Dermis microvascular lymphatic vessel endothelial cell (primary cell): ENCODE results near the gene CD40. TPM values are rescaled to one million over a fixed set of nuclear protein-coding genes. Genes with fewer than 3 reads are reported as not detected.

ENCODE experiments used
- DNase-seq, 2 donors: peaks; one replicate each; pipeline versions ENCODE4 v3.0.0 to v3.0.0-alpha.2; 2010; ENCODE audit warnings: low read depth in 2 of 2
- total RNA-seq: library from RNA; depleted of rRNA; stranded (reverse); fragments of >200 nt; gene quantifications from 2 replicates; pipeline ENCODE4 v1.2.1, GENCODE V29; 2014

The CD40 gene
- total RNA-seq, 1 donor from 2014 or later = 10.9 TPM

DNA sequence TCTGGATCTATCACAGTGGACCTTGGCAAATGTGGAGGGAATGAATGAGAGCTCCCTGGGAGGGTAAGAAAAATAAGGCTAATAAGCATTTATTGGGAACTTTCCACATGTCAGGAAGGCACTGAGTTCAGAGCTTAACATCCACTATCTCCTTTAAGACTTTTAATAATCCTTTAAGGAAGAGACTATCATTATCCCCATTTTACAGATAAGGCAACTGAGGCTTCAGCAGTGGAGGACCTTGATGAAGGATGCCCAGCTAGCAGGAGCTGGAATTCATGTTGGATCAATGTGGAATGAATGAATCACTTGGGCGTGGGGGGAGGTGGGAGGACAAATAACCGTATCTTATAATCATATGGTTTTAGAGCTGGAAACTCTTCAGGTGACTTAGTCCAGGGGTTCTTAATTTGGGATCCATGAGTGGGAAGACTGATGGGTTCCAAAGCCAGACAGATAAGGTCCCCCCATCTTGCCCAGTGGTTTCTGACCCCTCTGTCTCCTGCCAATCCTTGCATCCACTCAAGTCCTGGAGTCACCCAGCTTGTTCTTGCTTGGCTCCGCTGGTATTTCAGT is 54.9 kb downstream of the CD40 start:
- DNase-seq = no peak

DNA sequence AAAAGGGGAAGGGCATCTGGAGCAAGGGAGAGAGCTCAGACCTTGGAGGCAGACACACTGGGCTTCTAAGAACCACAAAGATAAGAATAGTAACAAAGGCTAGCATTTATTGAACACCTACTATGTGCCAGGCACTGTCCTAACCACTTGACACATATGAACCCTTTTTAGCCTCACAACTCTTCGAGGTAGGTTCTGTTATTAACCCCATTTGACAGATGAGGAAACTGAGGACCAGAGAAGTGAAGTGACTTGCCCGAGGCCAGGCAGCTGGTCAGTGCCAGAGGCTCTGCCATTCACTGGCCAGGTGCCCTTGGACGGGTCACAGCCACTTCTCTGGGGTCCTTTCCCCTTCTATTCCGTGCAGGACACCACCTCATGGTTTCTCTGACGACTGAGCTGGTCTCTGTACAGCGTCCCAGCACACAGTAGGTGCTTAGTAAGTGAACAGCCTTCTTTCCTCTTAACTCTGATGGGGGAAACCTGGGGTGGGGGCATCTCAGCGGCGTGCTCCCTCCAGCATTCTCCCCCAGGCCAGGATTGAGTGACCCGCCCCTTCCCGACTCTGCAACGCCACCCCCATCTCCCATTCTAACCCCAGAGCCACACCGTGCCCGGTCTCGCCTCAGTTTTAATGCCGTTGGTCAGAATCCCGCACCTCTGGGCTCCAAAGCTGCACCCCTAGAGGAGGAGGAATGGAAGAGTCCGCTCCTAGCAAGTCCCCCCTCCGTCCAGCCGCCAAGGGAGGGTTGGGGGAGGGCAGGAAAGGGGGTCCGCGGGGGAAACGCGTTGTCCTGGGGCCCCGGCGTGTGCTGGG is 55.7 kb downstream of the CD40 start:
- no peak for DNase-seq

DNA sequence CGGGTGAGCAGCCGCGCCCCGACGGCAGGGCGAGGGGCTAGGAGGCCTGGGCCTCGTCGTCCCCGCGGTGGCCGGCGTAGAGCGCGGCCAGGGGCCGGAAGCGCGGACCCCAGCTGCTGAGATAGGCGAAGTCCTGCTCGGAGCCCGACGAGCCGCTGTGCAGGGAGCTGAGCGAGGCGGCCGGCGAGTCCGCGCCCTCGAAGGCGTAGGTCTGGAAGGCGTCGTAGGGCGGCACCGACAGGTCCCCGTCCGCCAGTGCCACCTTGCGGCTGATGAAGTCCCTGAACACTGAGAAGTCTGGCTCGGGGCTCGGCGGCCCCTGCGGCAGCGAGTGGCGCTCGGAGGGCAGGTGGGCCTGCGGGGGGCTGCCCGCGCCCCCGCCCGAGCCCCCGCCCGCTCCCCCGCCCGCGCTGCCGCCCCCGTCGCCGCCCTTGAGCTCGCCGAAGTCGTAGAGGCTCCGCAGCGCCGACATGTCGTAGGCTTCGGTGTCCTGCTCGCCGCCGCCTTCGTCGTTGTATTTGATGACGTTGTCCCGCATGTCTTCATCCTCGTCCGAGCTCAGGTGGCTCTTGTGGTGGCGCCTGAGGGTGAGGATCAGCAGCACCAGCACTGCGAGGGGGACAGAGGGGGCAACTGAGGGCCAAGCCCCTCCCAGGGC is 56.5 kb downstream of the CD40 start:
- DNase-seq = peak; percentile 12 to 64

DNA sequence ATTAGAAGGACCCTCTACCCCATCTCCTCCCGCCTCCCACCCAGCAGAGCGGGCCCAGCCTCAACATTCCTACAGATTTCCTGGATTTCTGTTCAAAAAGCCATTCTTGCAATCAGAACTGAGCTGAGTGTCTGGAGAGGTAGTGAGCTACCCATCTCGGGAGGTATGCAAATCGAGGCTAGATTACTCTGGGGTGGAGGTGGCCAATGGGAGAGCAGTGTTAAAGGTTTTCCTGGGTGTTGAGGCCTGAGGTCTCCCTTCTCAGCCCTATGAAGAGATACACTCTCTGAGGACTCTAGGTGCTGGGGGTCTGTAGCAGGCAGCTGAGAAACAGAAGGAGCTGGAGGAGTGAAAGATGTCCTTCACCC is 57.0 kb downstream of the CD40 start:
- DNase-seq = no peak

DNA sequence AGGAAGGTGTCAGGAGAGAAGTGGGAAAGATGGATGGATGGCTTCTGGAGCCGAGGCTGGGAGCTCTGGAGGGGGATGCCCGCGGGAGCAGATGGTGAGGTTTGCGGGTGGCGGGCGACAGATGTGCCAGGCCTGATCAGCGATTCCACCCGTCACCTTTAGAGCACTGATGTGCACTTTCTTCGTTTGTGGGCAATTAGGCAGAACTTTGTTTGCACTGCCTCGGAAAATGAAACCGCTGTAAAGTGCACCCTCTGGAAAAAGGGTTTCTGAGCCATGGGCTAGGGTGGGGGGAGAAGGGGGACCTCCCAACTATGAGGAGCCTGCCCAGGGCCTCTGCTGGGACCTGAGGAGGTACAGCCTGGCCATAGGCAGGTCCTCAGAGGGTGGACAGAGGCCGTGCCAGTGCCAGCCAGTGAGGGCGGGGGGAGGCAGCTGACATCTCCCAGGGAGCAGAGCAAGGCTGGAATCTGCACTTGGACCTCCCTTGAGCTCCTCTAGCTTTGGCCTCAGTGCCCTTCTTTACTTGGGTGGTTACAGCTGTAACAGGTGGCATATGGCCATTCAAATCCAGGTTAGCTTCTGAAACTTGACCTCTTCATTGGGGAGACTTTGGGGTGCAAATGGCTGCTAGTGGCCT is 58.7 kb downstream of the CD40 start:
- DNase-seq = no peak

DNA sequence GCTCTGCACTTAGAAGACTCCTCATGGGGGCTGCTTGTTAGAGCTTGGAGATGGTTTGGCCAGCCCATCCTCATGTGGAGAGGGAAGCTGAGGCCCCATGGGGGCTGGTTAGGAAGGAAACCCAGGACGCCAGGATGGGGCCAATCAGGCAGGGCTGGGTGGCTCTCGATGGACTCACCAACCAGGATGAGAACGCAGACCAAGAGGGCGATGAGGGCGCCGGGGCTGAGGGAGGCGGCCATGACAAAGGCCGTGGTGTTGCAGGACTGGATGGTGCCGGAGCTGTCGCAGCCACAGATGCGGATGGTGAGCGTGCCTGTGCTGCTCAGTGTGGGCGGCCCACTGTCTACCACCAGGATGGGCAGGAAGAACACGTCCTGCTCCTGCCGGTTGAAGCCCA is 59.7 kb downstream of the CD40 start:
- no peak for DNase-seq

DNA sequence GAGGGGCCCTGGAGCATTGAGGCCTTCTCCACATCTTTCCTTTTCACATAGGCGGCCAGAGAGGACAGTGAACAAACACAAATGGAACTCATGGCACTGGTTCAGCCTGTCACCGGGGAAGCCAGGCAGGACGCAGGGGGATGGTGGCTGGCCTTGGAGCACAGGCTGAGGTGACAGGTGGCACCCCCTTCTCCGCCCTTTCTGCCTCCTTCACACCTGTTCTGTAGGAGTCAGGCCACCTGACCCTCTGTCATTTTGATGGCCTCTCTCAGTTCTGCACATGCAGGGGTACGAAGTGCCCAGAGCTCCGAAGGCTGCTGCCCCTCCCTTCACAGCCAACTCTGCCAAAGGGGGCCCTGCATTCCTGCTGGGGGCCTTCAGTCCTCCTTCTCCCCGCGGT is 60.8 kb downstream of the CD40 start:
- DNase-seq = no peak

Other genes starting within 250 kb of the CD40 start
- gene ZSWIM1, start 237.1 kb upstream of the CD40 start, total RNA-seq = 2.8 and 4.7 TPM in 2 replicates
- 0.51 and 1.0 TPM in 2 replicates for gene SPATA25, start 230.7 kb upstream of the CD40 start, total RNA-seq
- 2.3 and 4.0 TPM in 2 replicates for gene NEURL2, start 227.1 kb upstream of the CD40 start, total RNA-seq
- 29.4 and 73.2 TPM in 2 replicates for gene CTSA, start 227.0 kb upstream of the CD40 start, total RNA-seq
- gene PLTP, start 206.2 kb upstream of the CD40 start, total RNA-seq = 2.8 and 3.5 TPM in 2 replicates
- 7.2 and 11.5 TPM in 2 replicates for gene PCIF1, start 183.6 kb upstream of the CD40 start, total RNA-seq
- 6.0 and 9.0 TPM in 2 replicates for gene ZNF335, start 146.1 kb upstream of the CD40 start, total RNA-seq
- 0.13 TPM in 1 of 2 replicates, not detected in the other for gene MMP9, start 109.4 kb upstream of the CD40 start, total RNA-seq
- 0.13 and 0.51 TPM in 2 replicates for gene SLC12A5, start 89.1 kb upstream of the CD40 start, total RNA-seq
- gene NCOA5, start 28.4 kb upstream of the CD40 start, total RNA-seq = 9.0 and 10.4 TPM in 2 replicates
- gene CDH22, start 190.2 kb downstream of the CD40 start, total RNA-seq = under 0.01 and 0.13 TPM in 2 replicates